Ishikawa (cell line): ENCODE data around the gene TMA16.

ENCODE experiments used
- CEBPB ChIP-seq: IDR thresholded peaks from 2 replicates; pipeline ENCODE4 v1.6.1; 2012
- CREB1 ChIP-seq: IDR thresholded peaks from 2 replicates; pipeline ENCODE4 v1.6.1; 2012; ENCODE audit warnings: low read depth
- EGR1 ChIP-seq: IDR thresholded peaks from 2 replicates; pipeline ENCODE4 v1.6.1; 2012
- EP300 ChIP-seq: IDR thresholded peaks from 2 replicates; pipeline ENCODE4 v1.6.1; 2012; ENCODE audit warnings: borderline replicate concordance
- FOXM1 ChIP-seq: IDR thresholded peaks from 2 replicates; pipeline ENCODE4 v1.6.1; 2012; ENCODE audit warnings: low read depth, borderline replicate concordance
- MAX ChIP-seq: IDR thresholded peaks from 2 replicates; pipeline ENCODE4 v1.6.1; 2012
- NFIC ChIP-seq: IDR thresholded peaks from 2 replicates; pipeline ENCODE4 v1.6.1; 2012
- RAD21 ChIP-seq: IDR thresholded peaks from 2 replicates; pipeline ENCODE4 v1.6.1; 2012; ENCODE audit warnings: low read depth
- REST ChIP-seq: IDR thresholded peaks from 2 replicates; pipeline ENCODE4 v1.6.1; 2012; ENCODE audit warnings: low read depth, mild to moderate bottlenecking
- TAF1 ChIP-seq: IDR thresholded peaks from 2 replicates; pipeline ENCODE4 v1.6.1; 2012; ENCODE audit warnings: low read depth, mild to moderate bottlenecking
- TCF12 ChIP-seq: IDR thresholded peaks from 2 replicates; pipeline ENCODE4 v1.6.1; 2012; ENCODE audit warnings: low read depth
- TEAD4 ChIP-seq: IDR thresholded peaks from 2 replicates; pipeline ENCODE4 v1.6.1; 2012
- USF1 ChIP-seq: IDR thresholded peaks from 2 replicates; pipeline ENCODE4 v1.6.1; 2012
- YY1 ChIP-seq: IDR thresholded peaks from 2 replicates; pipeline ENCODE4 v1.6.1; 2012; ENCODE audit warnings: low read depth
- ZBTB7A ChIP-seq: IDR thresholded peaks from 2 replicates; pipeline ENCODE4 v1.6.1; 2012; ENCODE audit warnings: low read depth

The TMA16 gene

GRCh38 chr4:163537114-163537513, 42.6 kb downstream of the TMA16 start:
- no peak for TF ChIP-seq TAF1
- no peak for TF ChIP-seq ZBTB7A
- TF ChIP-seq REST, result no peak
- TF ChIP-seq TEAD4, result no peak
- no peak for TF ChIP-seq FOXM1
- TF ChIP-seq RAD21, result no peak
- TF ChIP-seq MAX, result no peak
- TF ChIP-seq EP300, result no peak
- no peak for TF ChIP-seq CEBPB
- TF ChIP-seq YY1, result no peak
- no peak for TF ChIP-seq EGR1

- TF ChIP-seq USF1, result peak; percentile 15; the same call in 1 of the 2 replicates
These were observed 44.3 kb downstream of the TMA16 start for GRCh38 chr4:163538820-163539219.

GRCh38 chr4:163540448-163540847, 46.0 kb downstream of the TMA16 start:
- no peak for TF ChIP-seq YY1
- no peak for TF ChIP-seq TAF1
- TF ChIP-seq EGR1, result no peak
- no peak for TF ChIP-seq MAX
- TF ChIP-seq REST, result no peak
- TF ChIP-seq CEBPB, result no peak
- no peak for TF ChIP-seq TCF12
- no peak for TF ChIP-seq ZBTB7A
- no peak for TF ChIP-seq TEAD4
- no peak for TF ChIP-seq EP300

GRCh38 chr4:163540977-163541376, 46.5 kb downstream of the TMA16 start:
- no peak for TF ChIP-seq YY1
- TF ChIP-seq CREB1, result no peak
- no peak for TF ChIP-seq ZBTB7A

- TF ChIP-seq EGR1 (no peak), TAF1 (no peak), EP300 (no peak), CREB1 (no peak), MAX (no peak), YY1 (no peak), USF1 (no peak), TEAD4 (no peak), ZBTB7A (no peak), NFIC (no peak), TCF12 (no peak)
These were observed 47.8 kb downstream of the TMA16 start for GRCh38 chr4:163542275-163542674.

- no peak for TF ChIP-seq FOXM1
- peak; percentile 63 for TF ChIP-seq RAD21
- TF ChIP-seq MAX, result 0 out of 2 replicates have a peak, but pooled peaks have one; percentile 55
These were observed 50.0 kb downstream of the TMA16 start for GRCh38 chr4:163544407-163545038.
